ENCODE data around the gene YTHDF2. TPM values are rescaled to one million over a fixed set of nuclear protein-coding genes. Genes with fewer than 3 reads are reported as not detected.

The YTHDF2 gene
- total RNA-seq, 2 donors from 2014 or later = 51.5 to 86.5 TPM

- intact Hi-C loops (cut with DNase I) = loop anchor here (5.0 to 10.0 kb wide), 2 partner anchors 253 to 421 kb away; no protein-coding TSS in a partner anchor
- no peak overlapping the region for H3K4me3 ChIP-seq
- no peaks in the 10 kb centered on the region for H3K4me1 ChIP-seq (replicated peaks)
- TF ChIP-seq POLR2AphosphoS5 (IDR thresholded peaks at IDR 0.05) = no peak
- TF ChIP-seq, protein P1, sequence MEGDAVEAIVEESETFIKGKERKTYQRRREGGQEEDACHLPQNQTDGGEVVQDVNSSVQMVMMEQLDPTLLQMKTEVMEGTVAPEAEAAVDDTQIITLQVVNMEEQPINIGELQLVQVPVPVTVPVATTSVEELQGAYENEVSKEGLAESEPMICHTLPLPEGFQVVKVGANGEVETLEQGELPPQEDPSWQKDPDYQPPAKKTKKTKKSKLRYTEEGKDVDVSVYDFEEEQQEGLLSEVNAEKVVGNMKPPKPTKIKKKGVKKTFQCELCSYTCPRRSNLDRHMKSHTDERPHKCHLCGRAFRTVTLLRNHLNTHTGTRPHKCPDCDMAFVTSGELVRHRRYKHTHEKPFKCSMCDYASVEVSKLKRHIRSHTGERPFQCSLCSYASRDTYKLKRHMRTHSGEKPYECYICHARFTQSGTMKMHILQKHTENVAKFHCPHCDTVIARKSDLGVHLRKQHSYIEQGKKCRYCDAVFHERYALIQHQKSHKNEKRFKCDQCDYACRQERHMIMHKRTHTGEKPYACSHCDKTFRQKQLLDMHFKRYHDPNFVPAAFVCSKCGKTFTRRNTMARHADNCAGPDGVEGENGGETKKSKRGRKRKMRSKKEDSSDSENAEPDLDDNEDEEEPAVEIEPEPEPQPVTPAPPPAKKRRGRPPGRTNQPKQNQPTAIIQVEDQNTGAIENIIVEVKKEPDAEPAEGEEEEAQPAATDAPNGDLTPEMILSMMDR (IDR thresholded peaks at IDR 0.05) = no peak
- TF ChIP-seq POLR2A (IDR thresholded peaks at IDR 0.05) = no peak
- no peaks in the 10 kb centered on the region for H3K36me3 ChIP-seq
- DNase-seq (ENCODE audit: low spot score) = no peak
- WGBS = 83% methylated on average over 11 of the region's 11 CpGs
- no peaks in the 10 kb centered on the region for H3K9me3 ChIP-seq
- no peaks in the 10 kb centered on the region for H3K27me3 ChIP-seq (replicated peaks; ENCODE audit: insufficient read depth)
- H3K27ac ChIP-seq = no peak overlapping the region
Measured at GRCh38 chr1:28781305-28781704, 44.6 kb downstream of the YTHDF2 start.

DNA sequence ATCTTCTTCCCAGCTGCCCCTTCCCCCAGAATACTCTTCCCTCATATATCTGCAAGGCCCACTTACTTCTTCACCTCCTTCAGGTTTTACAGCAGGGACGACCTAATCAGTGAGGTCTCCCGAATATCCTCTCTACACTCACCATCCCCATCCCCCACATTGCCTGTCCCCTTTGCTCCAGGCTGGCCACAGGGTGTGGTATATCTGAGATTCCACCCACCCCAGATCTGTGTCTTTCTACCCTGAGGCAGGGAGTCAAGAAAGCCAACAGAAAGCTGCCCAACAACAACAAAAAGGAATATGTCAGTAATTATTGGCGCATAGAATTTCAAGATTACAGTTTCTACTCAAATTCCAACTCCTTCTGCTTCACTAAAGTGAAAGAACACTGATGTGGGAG, 45.3 kb downstream of the YTHDF2 start:
- no peak overlapping the region for H3K27ac ChIP-seq
- DNase-seq (ENCODE audit: low spot score) = no peak
- H3K9me3 ChIP-seq = no peaks in the 10 kb centered on the region
- TF ChIP-seq POLR2AphosphoS5 (IDR thresholded peaks at IDR 0.05) = no peak
- TF ChIP-seq, protein P1 (IDR thresholded peaks at IDR 0.05) = no peak
- no peak for TF ChIP-seq POLR2A (IDR thresholded peaks at IDR 0.05)
- no peaks in the 10 kb centered on the region for H3K4me1 ChIP-seq (replicated peaks)
- intact Hi-C loops (cut with DNase I) = loop anchor here (5.0 to 10.0 kb wide), 2 partner anchors 253 to 420 kb away; no protein-coding TSS in a partner anchor
- no peak overlapping the region for H3K4me3 ChIP-seq
- WGBS = 70% methylated on average over 3 of the region's 3 CpGs
- no peaks in the 10 kb centered on the region for H3K27me3 ChIP-seq (replicated peaks; ENCODE audit: insufficient read depth)
- H3K36me3 ChIP-seq = no peaks in the 10 kb centered on the region

DNA sequence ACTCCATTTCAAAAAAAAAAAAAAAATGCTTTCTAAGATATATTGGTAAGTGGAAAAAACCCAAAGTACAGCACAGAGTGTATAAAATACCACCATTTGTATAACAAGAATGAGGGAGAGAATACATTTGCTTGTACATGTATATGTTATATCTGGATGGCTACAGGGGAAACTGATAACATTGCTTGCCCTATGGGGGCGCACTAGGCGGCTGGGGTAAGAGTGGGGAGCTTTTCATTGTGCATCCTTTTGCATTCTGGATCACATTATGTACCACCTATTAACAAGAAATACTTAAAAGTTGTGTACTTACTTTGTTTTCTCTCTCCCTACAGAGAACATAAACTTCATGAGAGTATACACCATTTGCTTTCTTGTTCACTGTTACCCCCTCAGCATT, 46.6 kb downstream of the YTHDF2 start:
- Histone ChIP-seq H3K4me1 (replicated peaks) (no peaks in the 10 kb centered on the region), H3K9me3 (no peaks in the 10 kb centered on the region), H3K36me3 (no peaks in the 10 kb centered on the region), H3K27ac (no peak overlapping the region), H3K4me3 (no peak overlapping the region), H3K27me3 (replicated peaks; ENCODE audit: insufficient read depth) (no peaks in the 10 kb centered on the region)
- DNase-seq (ENCODE audit: low spot score) = no peak
- TF ChIP-seq POLR2A (IDR thresholded peaks at IDR 0.05) = no peak
- TF ChIP-seq, protein P1 (IDR thresholded peaks at IDR 0.05) = no peak
- no peak for TF ChIP-seq POLR2AphosphoS5 (IDR thresholded peaks at IDR 0.05)
- intact Hi-C loops (cut with DNase I) = loop anchor here (5.0 to 10.0 kb wide), 2 partner anchors 251 to 419 kb away; no protein-coding TSS in a partner anchor
- 82% methylated on average over 2 of the region's 2 CpGs for WGBS

DNA sequence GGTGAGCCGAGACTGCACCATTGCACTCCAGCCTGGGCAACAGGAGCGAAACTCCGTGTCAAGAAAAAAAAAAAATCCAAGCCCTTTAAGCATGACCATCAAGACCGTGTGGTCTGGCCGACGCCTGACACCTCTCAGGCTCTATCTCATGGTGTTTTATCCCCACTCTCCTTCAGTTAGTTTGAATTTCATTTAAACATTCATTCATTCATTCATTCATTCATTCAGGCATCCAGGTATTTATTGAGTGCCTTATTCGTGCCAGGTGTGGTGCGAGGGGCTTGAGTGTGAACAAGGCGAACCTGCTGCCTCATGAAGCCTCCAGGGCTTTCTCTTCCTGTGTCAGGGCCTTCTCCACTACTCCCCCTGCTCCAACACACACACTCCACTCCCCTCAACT, 52.7 kb downstream of the YTHDF2 start:
- no peaks in the 10 kb centered on the region for H3K36me3 ChIP-seq
- intact Hi-C loops (cut with DNase I) = loop anchor here (10.0 kb wide), 1 partner anchor 245 kb away; no protein-coding TSS in a partner anchor
- WGBS = 88% methylated on average over 9 of the region's 9 CpGs

DNA sequence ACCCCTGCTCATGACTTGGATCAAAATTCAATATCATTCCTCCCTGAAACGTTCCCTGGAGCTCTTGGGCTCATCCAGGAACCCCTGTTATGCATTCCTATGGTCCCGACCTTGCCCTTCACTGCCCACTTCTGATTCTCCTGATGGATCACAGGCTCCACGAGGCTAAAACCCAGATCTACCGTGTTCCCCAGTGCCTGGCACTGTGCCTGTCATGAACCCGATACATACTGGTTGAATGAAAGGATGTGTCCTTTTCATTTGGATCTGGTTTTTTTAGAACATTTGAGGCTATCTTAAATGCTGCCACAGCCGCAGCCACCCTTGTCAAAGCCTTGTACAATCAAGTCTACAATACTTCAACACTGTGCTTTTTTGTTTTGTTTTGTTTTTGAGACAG, 53.1 kb downstream of the YTHDF2 start:
- H3K4me1 ChIP-seq (replicated peaks) = no peaks in the 10 kb centered on the region
- no peak overlapping the region for H3K4me3 ChIP-seq
- no peak for DNase-seq (ENCODE audit: low spot score)
- intact Hi-C loops (cut with DNase I) = loop anchor here (10.0 kb wide), 1 partner anchor 245 kb away; no protein-coding TSS in a partner anchor
- no peak overlapping the region for H3K27ac ChIP-seq
- H3K27me3 ChIP-seq (replicated peaks; ENCODE audit: insufficient read depth) = no peaks in the 10 kb centered on the region
- WGBS = 77% methylated on average over 6 of the region's 6 CpGs
- H3K36me3 ChIP-seq = no peaks in the 10 kb centered on the region
- H3K9me3 ChIP-seq = no peaks in the 10 kb centered on the region
- TF ChIP-seq POLR2AphosphoS5 (IDR thresholded peaks at IDR 0.05) = no peak
- TF ChIP-seq, protein P1 (IDR thresholded peaks at IDR 0.05) = no peak

More for the DNA sequence above, 52.7 kb downstream of the YTHDF2 start:
- Histone ChIP-seq H3K9me3 (no peaks in the 10 kb centered on the region), H3K4me1 (replicated peaks) (no peaks in the 10 kb centered on the region), H3K4me3 (no peak overlapping the region), H3K27me3 (replicated peaks; ENCODE audit: insufficient read depth) (no peaks in the 10 kb centered on the region), H3K27ac (no peak overlapping the region)
- no peak for DNase-seq (ENCODE audit: low spot score)
- TF ChIP-seq, protein P1 (IDR thresholded peaks at IDR 0.05) = no peak
- TF ChIP-seq POLR2AphosphoS5 (IDR thresholded peaks at IDR 0.05) (no peak), POLR2A (IDR thresholded peaks at IDR 0.05) (no peak)

All from prostate gland (tissue), 2 donors.